Karpas-422 (cell line): ENCODE results near the gene NDUFA3. TPM values are rescaled to one million over a fixed set of nuclear protein-coding genes. Genes with fewer than 3 reads are reported as not detected.

Experiments
- DNase-seq: peaks from one replicate; pipeline ENCODE4 v3.0.0-alpha.2; 2015
- H2AFZ ChIP-seq: fragments of 200-600 bp; sonication (generic); 2 replicates; pipeline ENCODE4 v1.6.1; 2014; ENCODE audit warnings: antibody characterized with exemption, low read length, mixed read lengths
- H3K27ac ChIP-seq: fragments of 200-600 bp; sonication (generic); 2 replicates; pipeline ENCODE4 v1.5.1; 2014; ENCODE audit warnings: mild to moderate bottlenecking, low read length, moderate library complexity
- H3K27me3 ChIP-seq: fragments of 200-600 bp; sonication (generic); 2 replicates; pipeline ENCODE4 v1.6.1; 2014; ENCODE audit warnings: low read length, mixed read lengths
- H3K36me3 ChIP-seq: fragments of 200-600 bp; sonication (generic); 2 replicates; pipeline ENCODE4 v1.6.1; 2014; ENCODE audit warnings: low read length, mixed read lengths; ENCODE audit not compliant: insufficient read depth
- H3K4me1 ChIP-seq: fragments of 200-600 bp; sonication (generic); 2 replicates; pipeline ENCODE4 v1.6.1; 2014; ENCODE audit warnings: mild to moderate bottlenecking, low read length, mixed read lengths
- H3K4me2 ChIP-seq: fragments of 200-600 bp; sonication (generic); 2 replicates; pipeline ENCODE4 v1.6.1; 2014; ENCODE audit warnings: low read length, low read depth, mild to moderate bottlenecking; ENCODE audit not compliant: poor library complexity, severe bottlenecking
- H3K4me3 ChIP-seq: fragments of 200-600 bp; sonication (generic); 2 replicates; pipeline ENCODE4 v1.5.1; 2014; ENCODE audit warnings: mild to moderate bottlenecking, antibody characterized with exemption, low read length, mixed read lengths
- H3K79me2 ChIP-seq: fragments of 200-600 bp; sonication (generic); 2 replicates; pipeline ENCODE4 v1.6.1; 2014; ENCODE audit warnings: mild to moderate bottlenecking, low read length, mixed read lengths
- H3K9ac ChIP-seq: fragments of 200-600 bp; sonication (generic); 2 replicates; pipeline ENCODE4 v1.6.0; 2014; ENCODE audit warnings: low read length
- H3K9me2 ChIP-seq: fragments of 200-600 bp; sonication (generic), shearing (Covaris generic); replicated peaks from 2 replicates; pipeline ENCODE4 v1.6.0; 2014; ENCODE audit warnings: mild to moderate bottlenecking, low read length, moderate library complexity; ENCODE audit not compliant: insufficient read depth
- H3K9me3 ChIP-seq: fragments of 300-700, 200-600 bp; sonication (generic); 2 replicates; pipeline ENCODE4 v1.6.1; 2014; ENCODE audit warnings: low read length, mixed read lengths
- H4K20me1 ChIP-seq: fragments of 200-600 bp; sonication (generic); 2 replicates; pipeline ENCODE4 v1.6.1; 2014; ENCODE audit warnings: mild to moderate bottlenecking, antibody characterized with exemption, low read length, low read depth; ENCODE audit not compliant: insufficient read depth
- total RNA-seq: library from RNA; depleted of rRNA; stranded (reverse); fragments of >200 nt; shearing (Covaris generic); gene quantifications from 2 replicates; pipeline ENCODE4 v1.2.3, GENCODE V29; 2014; ENCODE audit warnings: low replicate concordance

Gene NDUFA3
- total RNA-seq, 1 experiment from 2014 or later, result 105 TPM

- H4K20me1 ChIP-seq, result peaks cover 58% of the 10 kb centered on the region
These were observed 36.0 kb downstream of the NDUFA3 start for GRCh38 chr19:54138489-54139256.

GRCh38 chr19:54141356-54141755, 38.7 kb downstream of the NDUFA3 start:
- H2AFZ ChIP-seq, result no peak overlapping the region
- peaks cover 54% of the 10 kb centered on the region for H3K79me2 ChIP-seq
- no peak overlapping the region for H3K4me2 ChIP-seq
- DNase-seq, result no peak
- H3K4me1 ChIP-seq, result peaks cover 19% of the 10 kb centered on the region
- no peaks in the 10 kb centered on the region for H3K9me3 ChIP-seq
- H3K27me3 ChIP-seq, result no peaks in the 10 kb centered on the region
- H4K20me1 ChIP-seq, result peaks cover 68% of the 10 kb centered on the region
- H3K9me2 ChIP-seq, result no peaks in the 10 kb centered on the region
- no peak overlapping the region for H3K9ac ChIP-seq
- no peak overlapping the region for H3K27ac ChIP-seq
- no peak overlapping the region for H3K4me3 ChIP-seq
- H3K36me3 ChIP-seq, result peaks cover 39% of the 10 kb centered on the region; the same call in 1 of the 2 replicates

More at GRCh38 chr19:54138489-54139256, 36.0 kb downstream of the NDUFA3 start:
- peaks cover 54% of the 10 kb centered on the region for H3K79me2 ChIP-seq
- peaks cover 25% of the 10 kb centered on the region; the same call in 1 of the 2 replicates for H3K36me3 ChIP-seq
- H3K9ac ChIP-seq, result peak overlapping the region; percentile 96
- H3K4me1 ChIP-seq, result peaks cover 28% of the 10 kb centered on the region
- no peaks in the 10 kb centered on the region for H3K9me3 ChIP-seq
- H3K4me3 ChIP-seq, result peak overlapping the region; percentile 82
- H3K27ac ChIP-seq, result peak overlapping the region; percentile 72; the same call in 1 of the 2 replicates
- DNase-seq, result peak; percentile 56
- H3K4me2 ChIP-seq, result peak overlapping the region; percentile 81
- no peak overlapping the region for H2AFZ ChIP-seq
- no peaks in the 10 kb centered on the region for H3K27me3 ChIP-seq
- no peaks in the 10 kb centered on the region for H3K9me2 ChIP-seq

- Histone ChIP-seq H2AFZ (no peak overlapping the region), H3K4me1 (peaks cover 15% of the 10 kb centered on the region), H3K79me2 (peaks cover 54% of the 10 kb centered on the region), H4K20me1 (peaks cover 77% of the 10 kb centered on the region), H3K4me2 (no peak overlapping the region), H3K4me3 (no peak overlapping the region), H3K27me3 (no peaks in the 10 kb centered on the region), H3K27ac (no peak overlapping the region), H3K9me2 (no peaks in the 10 kb centered on the region), H3K9me3 (no peaks in the 10 kb centered on the region), H3K36me3 (peaks cover 47% of the 10 kb centered on the region; the same call in 1 of the 2 replicates), H3K9ac (no peak overlapping the region)
- no peak for DNase-seq
These were observed 39.6 kb downstream of the NDUFA3 start for GRCh38 chr19:54142166-54142780.

DNA sequence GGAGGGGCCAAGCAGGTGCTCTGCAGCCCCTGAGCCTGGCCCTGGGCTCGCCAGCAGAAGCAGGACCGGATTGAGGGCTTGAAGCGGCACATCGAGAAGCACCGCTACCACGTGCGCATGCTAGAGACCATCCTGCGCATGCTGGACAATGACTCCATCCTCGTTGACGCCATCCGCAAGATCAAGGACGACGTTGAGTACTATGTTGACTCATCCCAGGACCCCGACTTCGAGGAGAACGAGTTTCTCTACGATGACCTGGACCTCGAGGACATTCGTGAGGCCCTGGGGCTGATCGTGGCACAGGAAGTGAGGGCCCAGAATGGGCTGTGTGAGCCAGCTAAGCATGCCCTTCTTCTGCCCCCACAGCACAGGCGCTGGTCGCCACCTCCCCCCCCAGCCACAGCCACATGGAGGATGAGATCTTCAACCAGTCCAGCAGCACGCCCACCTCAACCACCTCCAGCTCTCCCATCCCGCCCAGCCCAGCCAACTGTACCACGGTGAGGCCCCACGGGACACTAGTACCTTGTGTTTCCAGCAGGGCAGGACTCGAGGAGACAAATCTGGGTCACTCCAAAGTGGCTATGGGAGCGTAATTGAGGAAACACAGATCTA, 43.0 kb downstream of the NDUFA3 start:
- no peak overlapping the region for H3K9ac ChIP-seq
- H3K4me2 ChIP-seq, result no peak overlapping the region
- H3K36me3 ChIP-seq, result peaks cover 53% of the 10 kb centered on the region; the same call in 1 of the 2 replicates
- H3K27me3 ChIP-seq, result no peaks in the 10 kb centered on the region
- no peaks in the 10 kb centered on the region for H3K4me1 ChIP-seq
- no peaks in the 10 kb centered on the region for H3K9me3 ChIP-seq
- no peaks in the 10 kb centered on the region for H3K9me2 ChIP-seq
- DNase-seq, result no peak
- H2AFZ ChIP-seq, result no peak overlapping the region
- peaks cover 23% of the 10 kb centered on the region for H3K79me2 ChIP-seq
- no peak overlapping the region for H3K4me3 ChIP-seq
- no peak overlapping the region for H3K27ac ChIP-seq
- H4K20me1 ChIP-seq, result peaks cover 66% of the 10 kb centered on the region

GRCh38 chr19:54147676-54148075, 45.0 kb downstream of the NDUFA3 start:
- H3K4me3 ChIP-seq, result no peak overlapping the region
- no peak overlapping the region for H3K4me2 ChIP-seq
- no peaks in the 10 kb centered on the region for H3K9me2 ChIP-seq
- peaks cover 55% of the 10 kb centered on the region for H4K20me1 ChIP-seq
- no peak overlapping the region for H2AFZ ChIP-seq
- no peak overlapping the region for H3K9ac ChIP-seq
- no peaks in the 10 kb centered on the region for H3K27me3 ChIP-seq
- peaks cover 54% of the 10 kb centered on the region for H3K36me3 ChIP-seq
- no peaks in the 10 kb centered on the region for H3K4me1 ChIP-seq
- no peaks in the 10 kb centered on the region for H3K9me3 ChIP-seq
- peaks cover 3% of the 10 kb centered on the region; the same call in 1 of the 2 replicates for H3K79me2 ChIP-seq
- H3K27ac ChIP-seq, result no peak overlapping the region
- no peak for DNase-seq

DNA sequence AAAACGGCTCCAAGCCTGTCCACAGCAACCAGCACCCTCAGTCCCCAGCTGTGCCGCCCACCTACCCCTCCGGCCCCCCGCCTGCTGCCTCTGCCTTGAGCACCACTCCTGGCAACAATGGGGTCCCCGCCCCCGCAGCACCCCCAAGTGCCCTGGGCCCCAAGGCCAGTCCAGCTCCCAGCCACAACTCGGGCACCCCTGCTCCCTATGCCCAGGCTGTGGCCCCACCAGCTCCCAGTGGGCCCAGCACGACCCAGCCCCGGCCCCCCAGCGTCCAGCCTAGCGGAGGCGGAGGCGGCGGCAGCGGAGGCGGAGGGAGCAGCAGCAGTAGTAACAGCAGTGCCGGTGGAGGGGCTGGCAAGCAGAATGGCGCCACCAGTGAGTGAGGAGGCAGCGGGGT, 45.5 kb downstream of the NDUFA3 start:
- H3K79me2 ChIP-seq, result no peaks in the 10 kb centered on the region
- no peak overlapping the region for H3K27ac ChIP-seq
- no peaks in the 10 kb centered on the region for H3K9me3 ChIP-seq
- H3K27me3 ChIP-seq, result no peaks in the 10 kb centered on the region
- H3K36me3 ChIP-seq, result peaks cover 55% of the 10 kb centered on the region
- no peaks in the 10 kb centered on the region for H3K9me2 ChIP-seq
- H4K20me1 ChIP-seq, result peaks cover 50% of the 10 kb centered on the region
- no peaks in the 10 kb centered on the region for H3K4me1 ChIP-seq
- H3K4me3 ChIP-seq, result no peak overlapping the region
- DNase-seq, result no peak
- no peak overlapping the region for H2AFZ ChIP-seq
- no peak overlapping the region for H3K4me2 ChIP-seq
- H3K9ac ChIP-seq, result no peak overlapping the region

DNA sequence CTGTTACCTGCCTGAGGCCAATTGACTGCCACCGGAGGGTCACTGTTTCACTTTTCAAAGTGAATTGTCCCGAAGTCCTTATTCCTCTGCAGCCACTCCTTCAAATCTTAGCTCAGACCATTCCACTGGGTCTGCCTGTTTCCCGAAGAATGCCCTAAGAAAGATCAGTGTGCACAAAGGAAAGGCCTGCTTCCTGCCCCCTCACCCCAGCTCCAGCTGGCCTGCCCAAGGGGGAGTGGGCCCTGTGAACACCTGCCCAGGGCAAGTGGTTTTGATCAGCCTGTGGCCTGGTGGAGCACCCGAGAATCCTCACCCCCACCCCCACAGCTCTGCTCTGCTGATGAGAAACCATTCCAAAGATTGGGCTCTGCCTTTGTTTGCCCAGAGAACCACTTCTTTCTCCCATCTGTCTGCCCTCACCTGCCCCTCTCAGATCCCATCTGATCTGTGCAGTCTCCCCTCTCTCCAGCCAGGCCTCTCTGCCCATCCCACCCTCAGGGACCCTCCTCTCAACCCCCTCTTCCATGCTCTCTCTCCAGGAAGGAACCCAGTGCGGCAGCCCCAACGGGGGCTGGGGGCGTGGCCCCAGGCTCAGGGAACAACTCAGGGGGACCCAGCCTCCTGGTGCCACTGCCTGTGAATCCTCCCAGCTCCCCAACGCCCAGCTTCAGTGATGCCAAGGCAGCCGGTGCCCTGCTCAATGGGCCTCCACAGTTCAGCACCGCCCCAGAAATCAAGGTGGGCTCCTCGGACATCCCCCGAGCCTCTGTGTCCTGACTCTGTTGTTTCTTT, 46.6 kb downstream of the NDUFA3 start:
- Histone ChIP-seq H3K36me3 (peaks cover 57% of the 10 kb centered on the region), H3K27me3 (no peaks in the 10 kb centered on the region), H3K9ac (no peak overlapping the region), H3K9me2 (no peaks in the 10 kb centered on the region), H3K4me1 (no peaks in the 10 kb centered on the region), H3K4me2 (no peak overlapping the region), H3K27ac (no peak overlapping the region), H3K9me3 (no peaks in the 10 kb centered on the region), H4K20me1 (peaks cover 43% of the 10 kb centered on the region), H2AFZ (no peak overlapping the region), H3K4me3 (no peak overlapping the region), H3K79me2 (no peaks in the 10 kb centered on the region)
- no peak for DNase-seq
